T-cell (primary cell): ENCODE measurements around the gene COL23A1. TPM values are rescaled to one million over a fixed set of nuclear protein-coding genes. Genes with fewer than 3 reads are reported as not detected.

Experiments
- ATAC-seq, 4 experiments: fragments of 200-7000 bp in 3 of 4; fragments of 150-1000 bp in 1 of 4; cut with Tn5 transposase; replicated peaks in 1 of 4; 1 replicate in 3 of 4; 2 replicates in 1 of 4; pipeline ENCODE4 v1.10.0; 2021; ENCODE audit warnings: moderate library complexity in 3 of 4, mild to moderate bottlenecking in 2 of 4, moderate number of reproducible peaks in 1 of 4
- CTCF ChIA-PET, 2 donors: fragments of 300-600 bp; sonication (Branson Sonifier 250); formaldehyde crosslinking; loops; one replicate each; lab custom pipeline; 2022; ENCODE audit warnings: antibody characterized with exemption in 2 of 2; lab: Charles Lee
- POLR2A ChIA-PET, 2 donors: fragments of 300-600 bp; sonication (Branson Sonifier 250); formaldehyde crosslinking; loops; one replicate each; lab custom pipeline; 2022; ENCODE audit warnings: antibody characterized with exemption in 2 of 2; lab: Charles Lee
- DNase-seq, 35 experiments: peaks; one replicate each; pipeline versions ENCODE4 v3.0.0 to v3.0.0-alpha.2; 2013 to 2023
- H3K27ac ChIP-seq: one replicate; pipeline ENCODE4 v1.5.1; 2013; ENCODE audit warnings: low read length
- H3K27me3 ChIP-seq, 2 experiments: replicated peaks in 1 of 2; 1 replicate in 1 of 2; 2 replicates in 1 of 2; pipeline versions ENCODE4 v1.6.1 to v1.7.0; 2013; ENCODE audit warnings: low read length in 1 of 2, mixed read lengths in 1 of 2; ENCODE audit not compliant: control insufficient read depth in 2 of 2, insufficient read depth in 2 of 2; ENCODE audit errors: extremely low read depth in 1 of 2
- H3K36me3 ChIP-seq, 2 donors: 1 replicate in 1 of 2; 2 replicates in 1 of 2; pipeline versions ENCODE4 v1.6.1 to v1.7.0; 2013; ENCODE audit warnings: low read length in 1 of 2; ENCODE audit not compliant: control insufficient read depth in 2 of 2, insufficient read depth in 1 of 2; ENCODE audit errors: extremely low read depth in 1 of 2
- H3K4me1 ChIP-seq, 2 experiments: 1 replicate in 1 of 2; 2 replicates in 1 of 2; pipeline versions ENCODE4 v1.6.1 to v1.7.0; 2013; ENCODE audit warnings: low read length in 2 of 2, mixed read lengths in 1 of 2; ENCODE audit not compliant: insufficient read depth in 2 of 2, control insufficient read depth in 1 of 2; ENCODE audit errors: extremely low read depth in 1 of 2
- H3K4me3 ChIP-seq, 2 donors: 1 replicate in 1 of 2; 2 replicates in 1 of 2; pipeline versions ENCODE4 v1.5.1 to v1.7.0; 2013; ENCODE audit warnings: mild to moderate bottlenecking in 2 of 2, low read length in 1 of 2, moderate library complexity in 1 of 2; ENCODE audit not compliant: control insufficient read depth in 1 of 2; ENCODE audit errors: extremely low read depth in 1 of 2
- H3K9me3 ChIP-seq: 2 replicates; pipeline ENCODE4 v1.7.0; 2013
- H3K27ac Mint-ChIP-seq, 2 donors: one replicate each; pipeline ENCODE4 v1.8.0; 2020 to 2021; ENCODE audit warnings: mild to moderate bottlenecking in 2 of 2, mixed read lengths in 2 of 2
- H3K27me3 Mint-ChIP-seq, 2 donors: one replicate each; pipeline ENCODE4 v1.8.0; 2021 to 2022; ENCODE audit warnings: mixed read lengths in 2 of 2
- H3K36me3 Mint-ChIP-seq: one replicate; pipeline ENCODE4 v1.8.0; 2021; ENCODE audit warnings: mixed read lengths
- H3K4me1 Mint-ChIP-seq, 3 donors: one replicate each; pipeline ENCODE4 v1.8.0; 2020 to 2022; ENCODE audit warnings: mixed read lengths in 3 of 3, mild to moderate bottlenecking in 1 of 3
- H3K4me3 Mint-ChIP-seq, 3 donors: one replicate each; pipeline ENCODE4 v1.8.0; 2020 to 2022; ENCODE audit warnings: mild to moderate bottlenecking in 3 of 3, mixed read lengths in 3 of 3, moderate library complexity in 3 of 3
- H3K9me3 Mint-ChIP-seq, 3 donors: one replicate each; pipeline ENCODE4 v1.8.0; 2020 to 2022; ENCODE audit warnings: mixed read lengths in 3 of 3
- WGBS: methylation state at CpG from one replicate; pipeline ENCODE4 v1.1.5; 2013; ENCODE audit warnings: missing lambda C conversion rate; ENCODE audit not compliant: insufficient coverage; 5-methylcytosine and 5-hydroxymethylcytosine counted together
- total RNA-seq, 35 experiments: library from RNA in 6 of 35; stranded (reverse) in 6 of 35; fragments of 120-200 nt in 1 of 35; gene quantifications; one replicate each; pipeline versions ENCODE4 v1.2.1 to v1.2.4 and lab custom pipeline; 2013 to 2026

The COL23A1 gene
- total RNA-seq, 5 donors from 2014 or later (not counting 1 experiment from before 2014, with no cell fraction given) = 0.07 to 0.13 TPM; not detected in 3

- H3K4me3 ChIP-seq = no peak overlapping the region
- peaks cover 0 to 16% of the 10 kb centered on the region in 2 experiments for H3K27me3 ChIP-seq
- H3K36me3 Mint-ChIP-seq = no peaks in the 10 kb centered on the region
- H3K36me3 ChIP-seq = no peaks in the 10 kb centered on the region
- H3K27me3 Mint-ChIP-seq = peaks cover 11 to 17% of the 10 kb centered on the region in 2 donors
- no peaks in the 10 kb centered on the region for H3K9me3 ChIP-seq
- no peak overlapping the region for H3K27ac ChIP-seq
- no peak overlapping the region for H3K4me3 Mint-ChIP-seq
- ChIA-PET POLR2A (no interaction called here), CTCF (no interaction called here)
- 100% methylated on average over 1 of the region's 4 CpGs for WGBS
- H3K4me1 ChIP-seq = no peaks in the 10 kb centered on the region
- H3K4me1 Mint-ChIP-seq = no peaks in the 10 kb centered on the region
- H3K27ac Mint-ChIP-seq = no peak overlapping the region
- no peaks in the 10 kb centered on the region for H3K9me3 Mint-ChIP-seq
- DNase-seq = no peak
- ATAC-seq = no peak
These were observed 69.3 kb downstream of the COL23A1 start for GRCh38 chr5:178520851-178521250.

GRCh38 chr5:178519804-178520203, 70.4 kb downstream of the COL23A1 start:
- POLR2A ChIA-PET = no interaction called here
- no peaks in the 10 kb centered on the region for H3K9me3 Mint-ChIP-seq
- Histone ChIP-seq H3K36me3 (no peaks in the 10 kb centered on the region), H3K4me3 (no peak overlapping the region), H3K27ac (no peak overlapping the region), H3K9me3 (no peaks in the 10 kb centered on the region), H3K27me3 (peaks cover 0 to 17% of the 10 kb centered on the region in 2 experiments), H3K4me1 (no peaks in the 10 kb centered on the region)
- CTCF ChIA-PET = no interaction called here
- peaks cover 19 to 22% of the 10 kb centered on the region in 2 donors for H3K27me3 Mint-ChIP-seq
- ATAC-seq (no peak), DNase-seq (no peak)
- H3K4me1 Mint-ChIP-seq = no peaks in the 10 kb centered on the region
- H3K4me3 Mint-ChIP-seq = no peak overlapping the region
- H3K27ac Mint-ChIP-seq = no peak overlapping the region
- H3K36me3 Mint-ChIP-seq = no peaks in the 10 kb centered on the region
- WGBS = 97% methylated on average over 2 of the region's 2 CpGs

- Mint-ChIP-seq H3K9me3 (no peaks in the 10 kb centered on the region), H3K27ac (no peak overlapping the region), H3K27me3 (peaks cover 19 to 22% of the 10 kb centered on the region in 2 donors), H3K4me1 (no peaks in the 10 kb centered on the region), H3K36me3 (no peaks in the 10 kb centered on the region), H3K4me3 (no peak overlapping the region)
- ATAC-seq (no peak), DNase-seq (no peak)
- H3K27ac ChIP-seq = no peak overlapping the region
- H3K4me3 ChIP-seq = no peak overlapping the region
- ChIA-PET POLR2A (no interaction called here), CTCF (no interaction called here)
- H3K36me3 ChIP-seq = no peaks in the 10 kb centered on the region
- peaks cover 0 to 20% of the 10 kb centered on the region in 2 experiments for H3K27me3 ChIP-seq
- H3K4me1 ChIP-seq = no peaks in the 10 kb centered on the region
- WGBS = 88% methylated on average over 5 of the region's 6 CpGs
- no peaks in the 10 kb centered on the region for H3K9me3 ChIP-seq
These were observed 71.0 kb downstream of the COL23A1 start for GRCh38 chr5:178519155-178519554.

- Histone ChIP-seq H3K27ac (no peak overlapping the region), H3K4me1 (no peaks in the 10 kb centered on the region), H3K36me3 (no peaks in the 10 kb centered on the region), H3K27me3 (peaks cover 0 to 35% of the 10 kb centered on the region in 2 experiments), H3K4me3 (no peak overlapping the region), H3K9me3 (no peaks in the 10 kb centered on the region)
- ChIA-PET CTCF (no interaction called here), POLR2A (no interaction called here)
- WGBS = 56% methylated on average over 9 of the region's 14 CpGs
- no peaks in the 10 kb centered on the region for H3K4me1 Mint-ChIP-seq
- H3K27me3 Mint-ChIP-seq = peaks cover 22 to 23% of the 10 kb centered on the region in 2 donors
- H3K4me3 Mint-ChIP-seq = no peak overlapping the region
- H3K36me3 Mint-ChIP-seq = no peaks in the 10 kb centered on the region
- DNase-seq (no peak), ATAC-seq (no peak)
- no peak overlapping the region for H3K27ac Mint-ChIP-seq
- no peaks in the 10 kb centered on the region for H3K9me3 Mint-ChIP-seq
These were observed 73.5 kb downstream of the COL23A1 start for GRCh38 chr5:178516504-178517235.

GRCh38 chr5:178515776-178516503, 74.3 kb downstream of the COL23A1 start:
- WGBS = 85% methylated on average over 20 of the region's 23 CpGs
- H3K27me3 Mint-ChIP-seq = peaks cover 22 to 23% of the 10 kb centered on the region in 2 donors
- no peaks in the 10 kb centered on the region for H3K36me3 ChIP-seq
- ChIA-PET POLR2A (no interaction called here), CTCF (no interaction called here)
- no peaks in the 10 kb centered on the region for H3K36me3 Mint-ChIP-seq
- ATAC-seq (no peak), DNase-seq (no peak)
- no peaks in the 10 kb centered on the region for H3K9me3 ChIP-seq
- H3K4me1 ChIP-seq = no peaks in the 10 kb centered on the region
- no peak overlapping the region for H3K4me3 ChIP-seq
- peaks cover 0 to 35% of the 10 kb centered on the region in 2 experiments for H3K27me3 ChIP-seq
- no peak overlapping the region for H3K27ac ChIP-seq
- no peak overlapping the region for H3K27ac Mint-ChIP-seq
- no peaks in the 10 kb centered on the region for H3K4me1 Mint-ChIP-seq
- no peaks in the 10 kb centered on the region for H3K9me3 Mint-ChIP-seq
- H3K4me3 Mint-ChIP-seq = no peak overlapping the region

- no peaks in the 10 kb centered on the region for H3K9me3 ChIP-seq
- H3K4me1 ChIP-seq = no peaks in the 10 kb centered on the region
- H3K36me3 ChIP-seq = no peaks in the 10 kb centered on the region
- no peaks in the 10 kb centered on the region for H3K9me3 Mint-ChIP-seq
- H3K4me3 Mint-ChIP-seq = no peak overlapping the region
- H3K36me3 Mint-ChIP-seq = no peaks in the 10 kb centered on the region
- 81% methylated on average over 5 of the region's 6 CpGs for WGBS
- H3K27me3 ChIP-seq = peaks cover 0 to 35% of the 10 kb centered on the region in 2 experiments
- no peak overlapping the region for H3K4me3 ChIP-seq
- CTCF ChIA-PET = no interaction called here
- H3K27ac ChIP-seq = no peak overlapping the region
- no peak overlapping the region for H3K27ac Mint-ChIP-seq
- peaks cover 22% of the 10 kb centered on the region in 2 donors for H3K27me3 Mint-ChIP-seq
- DNase-seq (no peak), ATAC-seq (no peak)
- POLR2A ChIA-PET = no interaction called here
- no peaks in the 10 kb centered on the region for H3K4me1 Mint-ChIP-seq
These were observed 75.3 kb downstream of the COL23A1 start for GRCh38 chr5:178514851-178515418.
